Measurements from ENCODE around the gene SH2D3C.
A peak's percentile ranks its signal among the peaks of the same experiment; 100 is the strongest.

The SH2D3C gene

DNA sequence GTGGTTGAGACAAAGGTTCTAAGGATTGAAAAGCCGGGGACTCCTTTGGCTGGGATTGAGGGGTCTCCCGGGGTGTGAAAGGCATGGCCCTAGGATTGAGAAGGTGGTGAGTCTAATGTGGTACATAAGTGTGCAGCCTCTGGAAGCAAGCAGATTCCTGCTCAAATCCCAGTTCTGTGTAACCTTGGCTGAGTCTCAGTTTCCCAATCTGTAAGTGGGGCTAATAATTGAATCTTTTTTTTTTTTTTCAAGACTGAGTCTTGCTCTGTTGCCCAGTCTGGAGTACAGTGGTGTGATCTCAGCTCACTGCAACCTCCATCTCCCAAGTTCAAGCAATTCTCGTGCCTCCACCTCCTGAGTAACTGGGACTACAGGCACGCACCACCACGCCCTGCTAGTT is 5.9 kb downstream of the SH2D3C start:
- TF ChIP-seq ZFP3 (CRISPR knock-in tag; IDR thresholded peaks at IDR 0.05) (no peak), ISL1 (CRISPR knock-in tag; IDR thresholded peaks at IDR 0.05) (no peak), RARB (CRISPR knock-in tag; IDR thresholded peaks at IDR 0.05) (no peak), BACH2 (CRISPR knock-in tag; IDR thresholded peaks at IDR 0.05; ENCODE audit: borderline replicate concordance) (no peak), ARNTL (CRISPR knock-in tag; IDR thresholded peaks at IDR 0.05; ENCODE audit: borderline replicate concordance, low read depth) (no peak), TOX (CRISPR knock-in tag; IDR thresholded peaks at IDR 0.05; ENCODE audit: borderline replicate concordance) (no peak), GLIS3 (CRISPR knock-in tag; IDR thresholded peaks at IDR 0.05) (no peak), ESRRG (CRISPR knock-in tag; IDR thresholded peaks at IDR 0.05) (no peak), ZNF8 (CRISPR knock-in tag; IDR thresholded peaks at IDR 0.05) (no peak), TCF4 (CRISPR knock-in tag; IDR thresholded peaks at IDR 0.05; ENCODE audit: borderline replicate concordance) (no peak), OSR1 (CRISPR knock-in tag; IDR thresholded peaks at IDR 0.05) (no peak), ZC3H10 (CRISPR knock-in tag; IDR thresholded peaks at IDR 0.05) (no peak), CSDC2 (CRISPR knock-in tag; IDR thresholded peaks at IDR 0.05) (no peak), SNAI2 (CRISPR knock-in tag; IDR thresholded peaks at IDR 0.05) (no peak), ZNF70 (CRISPR knock-in tag; IDR thresholded peaks at IDR 0.05) (no peak)
- TF ChIP-seq, protein P1, sequence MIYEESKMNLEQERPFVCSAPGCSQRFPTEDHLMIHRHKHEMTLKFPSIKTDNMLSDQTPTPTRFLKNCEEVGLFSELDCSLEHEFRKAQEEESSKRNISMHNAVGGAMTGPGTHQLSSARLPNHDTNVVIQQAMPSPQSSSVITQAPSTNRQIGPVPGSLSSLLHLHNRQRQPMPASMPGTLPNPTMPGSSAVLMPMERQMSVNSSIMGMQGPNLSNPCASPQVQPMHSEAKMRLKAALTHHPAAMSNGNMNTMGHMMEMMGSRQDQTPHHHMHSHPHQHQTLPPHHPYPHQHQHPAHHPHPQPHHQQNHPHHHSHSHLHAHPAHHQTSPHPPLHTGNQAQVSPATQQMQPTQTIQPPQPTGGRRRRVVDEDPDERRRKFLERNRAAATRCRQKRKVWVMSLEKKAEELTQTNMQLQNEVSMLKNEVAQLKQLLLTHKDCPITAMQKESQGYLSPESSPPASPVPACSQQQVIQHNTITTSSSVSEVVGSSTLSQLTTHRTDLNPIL (CRISPR knock-in tag; IDR thresholded peaks at IDR 0.05; ENCODE audit: low read depth): no peak
- TF ChIP-seq, protein P2, sequence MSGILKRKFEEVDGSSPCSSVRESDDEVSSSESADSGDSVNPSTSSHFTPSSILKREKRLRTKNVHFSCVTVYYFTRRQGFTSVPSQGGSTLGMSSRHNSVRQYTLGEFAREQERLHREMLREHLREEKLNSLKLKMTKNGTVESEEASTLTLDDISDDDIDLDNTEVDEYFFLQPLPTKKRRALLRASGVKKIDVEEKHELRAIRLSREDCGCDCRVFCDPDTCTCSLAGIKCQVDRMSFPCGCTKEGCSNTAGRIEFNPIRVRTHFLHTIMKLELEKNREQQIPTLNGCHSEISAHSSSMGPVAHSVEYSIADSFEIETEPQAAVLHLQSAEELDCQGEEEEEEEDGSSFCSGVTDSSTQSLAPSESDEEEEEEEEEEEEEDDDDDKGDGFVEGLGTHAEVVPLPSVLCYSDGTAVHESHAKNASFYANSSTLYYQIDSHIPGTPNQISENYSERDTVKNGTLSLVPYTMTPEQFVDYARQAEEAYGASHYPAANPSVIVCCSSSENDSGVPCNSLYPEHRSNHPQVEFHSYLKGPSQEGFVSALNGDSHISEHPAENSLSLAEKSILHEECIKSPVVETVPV (CRISPR knock-in tag; IDR thresholded peaks at IDR 0.05): no peak
- TF ChIP-seq, protein P3, sequence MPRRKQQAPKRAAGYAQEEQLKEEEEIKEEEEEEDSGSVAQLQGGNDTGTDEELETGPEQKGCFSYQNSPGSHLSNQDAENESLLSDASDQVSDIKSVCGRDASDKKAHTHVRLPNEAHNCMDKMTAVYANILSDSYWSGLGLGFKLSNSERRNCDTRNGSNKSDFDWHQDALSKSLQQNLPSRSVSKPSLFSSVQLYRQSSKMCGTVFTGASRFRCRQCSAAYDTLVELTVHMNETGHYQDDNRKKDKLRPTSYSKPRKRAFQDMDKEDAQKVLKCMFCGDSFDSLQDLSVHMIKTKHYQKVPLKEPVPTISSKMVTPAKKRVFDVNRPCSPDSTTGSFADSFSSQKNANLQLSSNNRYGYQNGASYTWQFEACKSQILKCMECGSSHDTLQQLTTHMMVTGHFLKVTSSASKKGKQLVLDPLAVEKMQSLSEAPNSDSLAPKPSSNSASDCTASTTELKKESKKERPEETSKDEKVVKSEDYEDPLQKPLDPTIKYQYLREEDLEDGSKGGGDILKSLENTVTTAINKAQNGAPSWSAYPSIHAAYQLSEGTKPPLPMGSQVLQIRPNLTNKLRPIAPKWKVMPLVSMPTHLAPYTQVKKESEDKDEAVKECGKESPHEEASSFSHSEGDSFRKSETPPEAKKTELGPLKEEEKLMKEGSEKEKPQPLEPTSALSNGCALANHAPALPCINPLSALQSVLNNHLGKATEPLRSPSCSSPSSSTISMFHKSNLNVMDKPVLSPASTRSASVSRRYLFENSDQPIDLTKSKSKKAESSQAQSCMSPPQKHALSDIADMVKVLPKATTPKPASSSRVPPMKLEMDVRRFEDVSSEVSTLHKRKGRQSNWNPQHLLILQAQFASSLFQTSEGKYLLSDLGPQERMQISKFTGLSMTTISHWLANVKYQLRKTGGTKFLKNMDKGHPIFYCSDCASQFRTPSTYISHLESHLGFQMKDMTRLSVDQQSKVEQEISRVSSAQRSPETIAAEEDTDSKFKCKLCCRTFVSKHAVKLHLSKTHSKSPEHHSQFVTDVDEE (CRISPR knock-in tag; IDR thresholded peaks at IDR 0.05): no peak
- ATAC-seq: no peak

DNA sequence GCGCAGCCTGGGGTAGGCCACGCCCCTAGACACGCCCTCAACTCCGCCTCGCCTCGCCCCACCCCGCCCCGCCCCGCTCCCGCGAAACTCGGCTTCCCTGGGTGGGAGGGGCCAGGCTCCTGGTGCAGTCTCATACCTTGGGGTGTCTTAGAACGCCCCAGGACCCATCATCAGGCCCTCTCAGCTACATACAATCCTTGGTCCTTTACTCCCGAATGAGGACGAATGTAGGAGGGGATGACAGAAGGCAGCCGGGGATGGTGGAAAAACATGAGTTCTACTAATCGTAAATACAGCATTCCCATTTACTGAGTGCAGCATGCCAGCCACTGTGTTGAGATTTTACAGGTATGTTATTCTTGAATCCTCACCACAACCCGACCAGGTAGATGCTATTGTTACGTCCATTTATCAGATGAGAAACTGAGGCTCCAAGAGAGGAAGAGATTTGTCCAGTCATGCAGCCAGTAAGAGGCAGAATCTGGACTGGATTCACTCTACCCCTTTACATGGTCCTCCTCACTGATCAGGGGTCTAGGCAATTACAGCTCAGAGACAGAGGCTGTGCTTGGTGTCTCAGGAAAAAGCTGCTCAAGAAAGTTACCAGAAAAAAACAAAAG is 6.8 kb downstream of the SH2D3C start:
- TF ChIP-seq ZNF565 (CRISPR knock-in tag; conservative IDR thresholded peaks at IDR 0.05; ENCODE audit: low read depth) (no peak), ZNF70 (CRISPR knock-in tag; IDR thresholded peaks at IDR 0.05) (no peak), ZC3H10 (CRISPR knock-in tag; IDR thresholded peaks at IDR 0.05) (no peak), CSDC2 (CRISPR knock-in tag; IDR thresholded peaks at IDR 0.05) (no peak), RARB (CRISPR knock-in tag; IDR thresholded peaks at IDR 0.05) (no peak), BACH2 (CRISPR knock-in tag; IDR thresholded peaks at IDR 0.05; ENCODE audit: borderline replicate concordance) (no peak), PPARA (CRISPR knock-in tag; IDR thresholded peaks at IDR 0.05; ENCODE audit: borderline replicate concordance) (no peak), ZNF8 (CRISPR knock-in tag; IDR thresholded peaks at IDR 0.05) (no peak)
- TF ChIP-seq, protein P3 (CRISPR knock-in tag; IDR thresholded peaks at IDR 0.05): no peak
- ATAC-seq: no peak

DNA sequence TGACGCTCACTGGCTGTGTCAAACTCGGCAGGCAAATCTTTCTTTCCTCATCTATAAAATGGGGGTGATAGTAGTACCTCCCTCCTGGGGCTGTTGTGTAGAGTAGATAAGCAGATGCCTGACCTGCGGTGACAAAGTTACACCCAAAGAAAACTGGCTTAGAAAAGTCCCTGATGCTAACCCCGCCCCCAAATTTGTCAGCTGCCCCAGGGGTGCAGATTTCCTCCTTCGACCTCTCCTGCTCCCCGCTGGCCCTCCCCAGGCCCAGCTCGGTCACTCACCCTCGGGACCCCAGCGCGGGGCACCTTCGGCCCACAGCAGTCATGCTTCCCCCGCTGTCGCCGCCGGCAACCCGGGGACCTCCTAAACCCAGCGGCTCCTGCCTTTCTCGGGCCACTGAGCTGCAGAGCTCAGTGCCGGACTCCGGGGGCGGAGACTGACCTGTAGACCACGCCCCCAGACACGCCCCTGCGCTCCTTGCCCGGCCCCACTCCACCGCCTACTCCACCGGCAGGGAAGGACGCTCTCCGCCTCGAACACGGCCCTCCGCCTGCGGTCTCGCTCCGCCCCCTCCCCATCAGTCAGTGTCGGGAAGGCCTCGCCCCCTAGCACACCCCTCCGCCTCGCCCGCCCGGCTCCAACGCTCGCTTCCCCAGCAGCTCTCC is 7.4 kb downstream of the SH2D3C start:
- peak; percentile 98 for ATAC-seq
- no peak for TF ChIP-seq ZFP30 (CRISPR knock-in tag; IDR thresholded peaks at IDR 0.05)
